Stimulated activated effector memory CD8-positive, alpha-beta T cell treated with anti-CD3 and anti-CD28 coated beads, Interleukin-12 subunit alpha, Interleukin-12 subunit beta, amount 100 ng/mL, for 72 hours (primary cell): Measurements from ENCODE around the gene VWA3B.

Experiments
- ATAC-seq: fragments of 150-1000 bp; cut with Tn5 transposase; 2 replicates; pipeline ENCODE4 v1.10.0; 2021
- DNase-seq, 2 donors: peaks; one replicate each; pipeline ENCODE4 v3.0.0; 2021 to 2022; ENCODE audit warnings: low spot score in 2 of 2
- H3K27ac Mint-ChIP-seq: one replicate; pipeline ENCODE4 v1.8.0; 2022; ENCODE audit warnings: mild to moderate bottlenecking, mixed read lengths
- H3K36me3 Mint-ChIP-seq: one replicate; pipeline ENCODE4 v1.8.0; 2022; ENCODE audit warnings: mild to moderate bottlenecking, mixed read lengths
- H3K4me1 Mint-ChIP-seq: one replicate; pipeline ENCODE4 v1.8.0; 2022; ENCODE audit warnings: mixed read lengths
- H3K4me3 Mint-ChIP-seq: one replicate; pipeline ENCODE4 v1.8.0; 2022; ENCODE audit warnings: mild to moderate bottlenecking, mixed read lengths
- H3K9me3 Mint-ChIP-seq: one replicate; pipeline ENCODE4 v1.8.0; 2022; ENCODE audit warnings: mixed read lengths

The VWA3B gene

DNA sequence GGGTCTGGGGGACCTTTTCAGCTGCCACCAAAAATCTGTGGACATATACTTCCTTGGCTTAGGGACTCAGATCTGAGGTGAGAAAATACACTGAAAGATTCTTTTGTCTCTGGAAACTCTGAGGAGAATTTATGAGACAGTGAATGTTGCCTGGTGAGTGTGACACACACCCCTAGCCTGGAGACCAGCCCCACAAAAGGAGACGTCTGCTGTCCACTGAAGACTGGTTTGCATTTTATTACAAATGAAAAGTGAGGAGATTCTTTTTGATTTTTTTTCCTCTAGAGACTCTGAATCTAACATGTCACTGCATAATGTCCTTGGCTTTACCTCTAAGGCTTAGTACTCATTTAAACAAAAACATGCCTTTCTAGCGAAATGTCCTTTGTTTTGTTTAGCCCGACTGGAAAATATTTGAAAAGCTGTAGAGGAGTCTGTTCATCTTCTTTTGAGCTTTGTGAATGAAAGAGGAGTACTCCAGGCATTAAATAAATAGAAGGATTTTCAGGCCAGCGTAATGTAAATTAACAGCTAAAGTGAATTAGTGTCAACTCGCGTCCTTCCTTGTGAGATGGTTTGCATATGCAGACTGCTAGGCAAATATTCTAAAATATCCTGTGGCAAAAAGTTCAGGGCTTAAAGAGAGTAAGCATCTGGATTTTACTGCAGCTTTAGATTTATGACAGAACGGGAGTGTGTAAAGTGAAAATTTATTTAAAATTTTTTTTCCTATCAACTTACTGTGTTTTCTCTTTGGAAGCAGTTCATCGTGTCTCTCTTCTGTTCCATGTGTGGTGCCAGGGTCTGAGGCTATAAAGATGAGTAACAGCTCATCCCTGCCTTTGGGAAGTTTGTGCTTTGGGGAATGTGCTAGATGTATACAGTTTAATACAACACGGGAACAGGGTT, 125.4 kb downstream of the VWA3B start:
- DNase-seq (no peak), ATAC-seq (no peak)
- no peaks in the 10 kb centered on the region for H3K36me3 Mint-ChIP-seq
- no peaks in the 10 kb centered on the region for H3K9me3 Mint-ChIP-seq
- H3K4me1 Mint-ChIP-seq, result no peaks in the 10 kb centered on the region
- no peak overlapping the region for H3K27ac Mint-ChIP-seq
- no peak overlapping the region for H3K4me3 Mint-ChIP-seq

DNA sequence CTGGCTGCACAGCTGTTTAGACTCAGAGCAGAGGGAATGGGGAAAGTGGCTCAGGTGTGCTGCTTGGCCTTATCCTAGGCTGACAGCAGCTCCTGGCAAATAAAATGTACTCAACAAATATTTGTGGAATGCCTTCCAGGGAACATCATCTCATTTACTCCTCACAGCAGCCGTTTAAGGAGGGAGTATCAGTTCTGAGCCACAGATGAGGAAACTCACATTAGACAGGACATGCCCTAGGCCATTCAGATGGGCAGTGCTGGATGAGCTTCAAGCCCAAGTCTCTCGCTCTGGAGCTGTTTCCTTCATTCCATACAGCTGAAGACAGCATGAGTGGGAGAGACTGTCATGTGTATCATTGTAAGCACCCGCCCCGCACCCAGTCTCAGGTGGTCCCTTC, 129.6 kb downstream of the VWA3B start:
- Mint-ChIP-seq H3K4me3 (no peak overlapping the region), H3K27ac (no peak overlapping the region), H3K36me3 (no peaks in the 10 kb centered on the region), H3K9me3 (peaks cover 4% of the 10 kb centered on the region), H3K4me1 (peaks cover 2% of the 10 kb centered on the region)
- no peak for ATAC-seq
- no peak for DNase-seq

DNA sequence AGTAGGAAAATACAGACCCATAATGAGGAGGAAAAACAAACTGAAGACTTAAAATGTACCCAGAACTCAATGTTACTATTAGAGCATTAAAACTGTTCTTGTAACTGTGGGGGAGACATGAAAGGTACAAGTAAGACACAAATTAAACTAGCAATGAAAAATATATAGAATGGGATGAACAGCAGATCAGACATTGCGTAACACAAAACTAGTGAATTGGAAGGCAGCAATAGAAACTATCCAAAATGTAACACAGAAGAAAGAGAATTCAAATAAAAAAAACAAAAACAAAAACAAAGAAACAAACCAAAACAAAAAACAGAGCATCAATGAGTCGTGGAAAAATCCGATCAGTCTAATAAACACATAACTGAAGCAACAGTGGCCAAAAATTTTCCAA, 132.2 kb downstream of the VWA3B start:
- Mint-ChIP-seq H3K9me3 (peaks cover 4% of the 10 kb centered on the region), H3K4me1 (peaks cover 6% of the 10 kb centered on the region), H3K27ac (no peak overlapping the region), H3K36me3 (no peaks in the 10 kb centered on the region), H3K4me3 (no peak overlapping the region)
- DNase-seq, result no peak
- no peak for ATAC-seq

DNA sequence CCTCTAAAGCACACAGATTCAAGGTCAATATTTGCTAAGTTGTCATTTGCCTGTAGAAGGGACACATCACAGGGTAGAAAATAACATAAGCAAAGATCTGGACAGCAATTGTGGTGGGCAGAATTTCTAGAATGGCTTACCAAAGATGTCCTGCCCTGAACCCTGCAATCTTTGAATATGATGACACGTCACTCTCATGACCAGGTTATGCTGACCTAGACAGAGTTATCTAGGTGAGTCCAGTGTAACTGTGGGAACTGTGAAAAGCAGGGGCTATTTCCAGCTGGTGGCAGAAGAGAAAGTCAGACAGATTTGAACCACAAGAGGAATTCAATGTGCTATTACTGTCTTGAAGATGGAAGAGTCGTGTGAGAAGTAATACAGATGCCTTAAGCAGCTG, 147.0 kb downstream of the VWA3B start:
- ATAC-seq (no peak), DNase-seq (no peak)
- Mint-ChIP-seq H3K27ac (no peak overlapping the region), H3K4me1 (no peaks in the 10 kb centered on the region), H3K36me3 (no peaks in the 10 kb centered on the region), H3K9me3 (no peaks in the 10 kb centered on the region), H3K4me3 (no peak overlapping the region)

DNA sequence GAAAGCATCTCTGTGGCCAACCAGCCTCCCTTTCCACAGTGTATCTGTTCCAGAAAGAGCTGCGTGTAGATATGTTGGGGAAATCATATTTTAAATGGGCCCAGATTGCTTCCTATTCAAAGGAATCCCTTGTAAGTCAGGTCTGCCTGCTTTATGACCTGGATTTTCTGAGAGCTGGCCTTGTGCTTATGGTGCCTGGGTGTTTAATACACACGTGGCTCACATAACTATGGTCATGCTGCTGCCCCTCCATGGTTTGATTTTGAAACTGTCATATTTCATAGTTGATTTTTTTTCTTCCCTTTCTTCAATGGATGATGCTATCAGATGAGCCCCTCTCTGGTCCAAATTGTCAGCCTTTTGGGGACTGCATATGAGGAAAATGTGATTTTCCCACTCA, 147.8 kb downstream of the VWA3B start:
- Mint-ChIP-seq H3K9me3 (no peaks in the 10 kb centered on the region), H3K36me3 (no peaks in the 10 kb centered on the region), H3K27ac (no peak overlapping the region), H3K4me3 (no peak overlapping the region), H3K4me1 (no peaks in the 10 kb centered on the region)
- ATAC-seq (no peak), DNase-seq (no peak)

DNA sequence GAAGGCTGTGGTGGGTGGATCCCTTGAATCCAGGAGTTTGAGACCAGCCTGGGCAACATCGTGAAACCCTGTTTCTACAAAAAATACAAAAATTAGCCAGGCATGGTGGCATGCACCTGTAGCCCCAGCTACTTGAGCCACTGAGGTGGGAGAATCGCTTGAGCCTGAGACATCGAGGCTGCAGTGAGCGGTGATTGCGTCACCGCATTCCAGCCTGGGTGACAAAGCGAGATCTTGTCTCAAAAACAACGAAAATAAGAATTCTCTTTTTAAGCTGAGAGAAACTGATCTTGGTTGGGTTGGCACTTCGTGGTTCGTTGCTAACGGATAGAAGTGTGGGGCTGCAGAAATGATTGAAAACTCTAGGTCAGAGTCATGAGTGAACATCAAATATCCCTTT, 150.0 kb downstream of the VWA3B start:
- H3K9me3 Mint-ChIP-seq, result no peaks in the 10 kb centered on the region
- ATAC-seq, result no peak
- no peak for DNase-seq
- H3K4me3 Mint-ChIP-seq, result no peak overlapping the region
- no peaks in the 10 kb centered on the region for H3K4me1 Mint-ChIP-seq
- H3K36me3 Mint-ChIP-seq, result no peaks in the 10 kb centered on the region
- H3K27ac Mint-ChIP-seq, result no peak overlapping the region

DNA sequence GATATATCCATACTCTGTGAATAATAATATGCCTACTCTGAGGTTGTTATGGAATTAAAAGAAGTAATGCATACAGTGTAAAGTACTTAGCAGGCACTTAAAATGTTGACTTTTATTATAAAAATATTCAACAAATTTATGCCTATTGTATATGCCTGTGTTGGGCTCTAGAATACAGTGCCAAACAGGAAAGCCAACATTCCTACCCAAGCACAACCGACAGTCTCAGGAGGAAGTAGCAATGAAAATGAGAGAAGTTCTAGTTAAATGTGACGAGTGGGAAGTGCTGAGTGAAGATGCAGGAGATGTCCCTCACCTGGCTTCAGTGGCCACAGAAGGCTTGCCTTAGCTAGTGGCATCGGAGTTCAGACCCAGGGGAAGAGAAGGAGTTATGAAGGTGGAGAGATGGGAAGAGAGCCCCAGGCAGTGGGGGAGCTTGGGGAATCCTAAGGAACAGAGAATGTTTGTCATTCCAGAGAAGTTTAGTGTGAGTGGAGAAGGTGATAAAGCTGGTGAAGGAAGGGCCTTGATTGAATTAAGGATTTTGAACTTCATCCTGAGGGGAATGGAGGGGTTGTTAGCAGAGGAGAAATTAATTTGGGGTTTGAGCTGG, 153.9 kb downstream of the VWA3B start:
- ATAC-seq (no peak), DNase-seq (no peak)
- no peaks in the 10 kb centered on the region for H3K9me3 Mint-ChIP-seq
- H3K4me3 Mint-ChIP-seq, result no peak overlapping the region
- no peaks in the 10 kb centered on the region for H3K36me3 Mint-ChIP-seq
- H3K4me1 Mint-ChIP-seq, result no peaks in the 10 kb centered on the region
- no peak overlapping the region for H3K27ac Mint-ChIP-seq

DNA sequence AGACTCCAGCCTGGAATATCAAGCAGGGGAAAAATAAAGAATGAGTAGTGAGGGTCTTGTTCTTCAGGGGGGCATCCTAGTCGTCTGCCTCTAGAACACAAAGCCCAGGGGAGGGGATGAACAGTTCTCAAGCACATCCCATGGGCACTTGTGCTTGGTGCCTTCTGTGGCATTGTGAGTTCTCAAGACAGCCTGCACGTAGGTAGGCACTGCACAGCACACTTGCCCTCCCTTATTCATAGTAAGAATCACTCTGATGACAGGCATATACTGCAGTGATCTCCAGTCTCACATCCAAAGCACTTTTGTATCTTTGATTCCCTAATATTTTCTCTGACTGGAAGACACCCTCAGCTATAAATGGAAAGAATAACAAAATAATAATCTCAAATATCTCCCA, 154.6 kb downstream of the VWA3B start:
- ATAC-seq, result no peak
- H3K4me1 Mint-ChIP-seq, result no peaks in the 10 kb centered on the region
- no peak overlapping the region for H3K4me3 Mint-ChIP-seq
- no peaks in the 10 kb centered on the region for H3K36me3 Mint-ChIP-seq
- H3K27ac Mint-ChIP-seq, result no peak overlapping the region
- H3K9me3 Mint-ChIP-seq, result no peaks in the 10 kb centered on the region
- no peak for DNase-seq

DNA sequence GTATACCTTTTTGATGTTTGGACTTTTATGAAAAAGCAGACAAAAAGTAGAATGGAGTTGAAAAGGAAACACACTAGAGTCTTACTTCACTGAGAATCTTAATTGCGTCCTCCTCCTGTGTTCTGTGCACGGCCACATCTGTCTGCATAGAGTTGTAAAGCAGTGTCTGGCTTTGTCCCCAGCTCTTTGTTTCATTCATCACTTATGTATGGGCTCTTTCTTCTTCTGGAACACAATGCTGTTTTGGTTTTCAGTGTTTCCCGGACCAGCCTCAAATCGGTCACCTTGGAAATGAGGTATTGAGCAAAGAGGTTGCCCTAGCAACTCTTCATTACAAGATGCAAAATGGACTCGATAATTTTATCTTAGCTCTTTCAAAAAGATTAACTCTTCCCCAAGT, 155.0 kb downstream of the VWA3B start:
- DNase-seq, result no peak
- no peaks in the 10 kb centered on the region for H3K9me3 Mint-ChIP-seq
- ATAC-seq, result no peak
- no peaks in the 10 kb centered on the region for H3K36me3 Mint-ChIP-seq
- H3K4me1 Mint-ChIP-seq, result no peaks in the 10 kb centered on the region
- no peak overlapping the region for H3K4me3 Mint-ChIP-seq
- no peak overlapping the region for H3K27ac Mint-ChIP-seq

DNA sequence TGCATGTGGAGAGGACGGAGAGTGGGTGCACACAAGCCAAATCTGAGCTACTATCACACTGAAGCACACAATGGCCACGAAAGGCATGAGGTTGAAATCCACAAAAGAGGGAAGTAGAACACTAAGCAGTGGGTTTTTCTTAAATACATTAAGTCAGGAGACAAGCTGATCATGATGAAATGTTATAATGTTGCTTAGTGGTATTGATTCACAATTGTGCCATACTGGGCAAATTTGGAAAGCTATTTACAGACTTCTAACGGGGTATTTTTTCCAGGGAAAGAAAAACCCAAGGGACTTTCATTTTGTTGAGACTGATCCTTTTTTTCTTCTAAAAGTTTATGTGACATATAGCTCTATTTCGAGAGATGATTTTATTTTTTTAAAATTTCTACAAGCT, 158.5 kb downstream of the VWA3B start:
- DNase-seq (no peak), ATAC-seq (no peak)
- H3K9me3 Mint-ChIP-seq, result peaks cover 11% of the 10 kb centered on the region
- no peaks in the 10 kb centered on the region for H3K36me3 Mint-ChIP-seq
- no peaks in the 10 kb centered on the region for H3K4me1 Mint-ChIP-seq
- no peak overlapping the region for H3K27ac Mint-ChIP-seq
- H3K4me3 Mint-ChIP-seq, result no peak overlapping the region

DNA sequence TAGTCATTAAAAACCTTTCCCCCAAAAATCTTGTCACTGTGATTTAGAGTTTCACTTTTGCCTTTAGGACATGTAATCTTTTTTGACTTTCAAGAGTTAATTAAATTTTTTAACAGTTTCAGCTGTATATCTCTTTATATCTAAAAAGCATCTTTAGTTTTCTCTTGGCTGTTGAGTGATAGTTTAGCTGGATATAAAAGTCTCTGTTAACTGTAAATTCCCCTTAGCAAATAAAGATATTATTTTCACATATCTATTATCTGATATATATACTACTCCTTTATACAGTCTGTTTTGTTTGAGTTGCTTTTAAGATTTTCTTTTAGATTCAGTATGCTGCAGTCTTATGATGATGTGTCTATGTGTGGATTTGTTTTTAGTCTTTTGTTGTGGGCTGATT, 160.4 kb downstream of the VWA3B start:
- ATAC-seq (no peak), DNase-seq (no peak)
- H3K36me3 Mint-ChIP-seq, result no peaks in the 10 kb centered on the region
- no peak overlapping the region for H3K27ac Mint-ChIP-seq
- no peaks in the 10 kb centered on the region for H3K4me1 Mint-ChIP-seq
- peaks cover 11% of the 10 kb centered on the region for H3K9me3 Mint-ChIP-seq
- no peak overlapping the region for H3K4me3 Mint-ChIP-seq

DNA sequence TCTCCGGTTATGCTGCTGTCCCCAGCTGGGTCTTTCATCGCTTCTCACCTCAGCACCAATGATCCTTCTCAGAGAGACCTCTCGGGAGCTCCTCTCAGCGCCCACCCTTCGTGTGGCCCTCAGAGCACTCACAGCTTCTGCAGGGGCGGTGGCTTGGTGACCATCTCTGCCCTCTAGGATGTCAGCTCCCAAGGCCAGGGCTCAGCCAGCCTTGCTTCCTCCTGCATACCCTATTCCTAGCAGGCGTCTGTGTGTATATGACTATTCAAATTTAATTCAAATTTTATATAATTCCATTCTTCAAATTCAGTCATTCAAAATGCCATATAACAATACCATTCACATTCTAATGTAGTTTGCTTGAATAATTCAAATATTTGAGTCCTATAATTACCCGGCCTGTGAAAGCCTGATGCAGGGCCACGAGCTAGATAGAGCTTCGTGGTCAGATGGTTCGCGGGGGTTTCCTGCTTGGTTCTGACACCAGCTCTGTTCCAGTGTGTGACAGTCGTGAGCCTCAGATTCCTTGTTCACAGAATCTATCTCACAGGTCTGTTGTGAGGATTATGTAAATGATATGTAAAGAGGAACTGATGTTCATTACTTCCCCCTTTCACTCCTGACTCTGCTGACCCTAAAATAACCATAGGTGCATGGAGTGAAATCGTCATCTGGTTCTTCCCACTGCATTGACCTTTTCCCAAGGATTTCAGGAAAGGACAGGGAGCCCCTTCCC, 165.2 kb downstream of the VWA3B start:
- DNase-seq (no peak), ATAC-seq (no peak)
- no peaks in the 10 kb centered on the region for H3K4me1 Mint-ChIP-seq
- H3K4me3 Mint-ChIP-seq, result no peak overlapping the region
- no peak overlapping the region for H3K27ac Mint-ChIP-seq
- H3K9me3 Mint-ChIP-seq, result peaks cover 10% of the 10 kb centered on the region
- no peaks in the 10 kb centered on the region for H3K36me3 Mint-ChIP-seq

DNA sequence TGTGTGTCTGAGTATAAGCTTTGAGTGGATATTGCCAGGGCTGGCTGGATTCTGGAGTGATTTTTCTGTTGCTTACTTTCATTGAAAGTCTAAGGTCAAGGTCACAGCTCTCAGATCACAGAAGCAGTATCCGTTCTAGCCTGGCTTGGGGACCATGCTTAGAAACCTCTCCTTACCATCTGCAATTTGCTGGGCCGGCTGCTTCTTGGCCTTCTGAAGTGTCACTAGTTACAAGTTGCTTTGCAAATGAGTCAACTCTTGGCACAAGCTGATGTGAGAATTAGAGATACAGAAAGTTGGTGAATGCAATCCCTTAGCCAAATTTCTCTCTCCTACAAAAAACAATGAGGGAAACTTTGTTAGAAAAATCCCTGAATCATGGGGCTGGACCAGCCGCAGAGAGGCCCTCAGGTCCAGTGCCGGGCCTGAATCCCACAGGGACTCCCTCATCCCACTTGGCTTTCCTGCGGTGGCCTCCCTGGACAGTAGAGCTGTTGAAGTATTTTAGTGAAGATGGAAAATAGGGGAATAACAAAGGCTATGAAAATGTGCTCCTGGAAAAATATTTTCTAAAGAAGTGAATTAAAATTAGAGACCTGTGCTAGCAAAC, 166.6 kb downstream of the VWA3B start:
- no peak overlapping the region for H3K27ac Mint-ChIP-seq
- H3K36me3 Mint-ChIP-seq, result no peaks in the 10 kb centered on the region
- peaks cover 3% of the 10 kb centered on the region for H3K9me3 Mint-ChIP-seq
- ATAC-seq (no peak), DNase-seq (no peak)
- no peaks in the 10 kb centered on the region for H3K4me1 Mint-ChIP-seq
- no peak overlapping the region for H3K4me3 Mint-ChIP-seq

DNA sequence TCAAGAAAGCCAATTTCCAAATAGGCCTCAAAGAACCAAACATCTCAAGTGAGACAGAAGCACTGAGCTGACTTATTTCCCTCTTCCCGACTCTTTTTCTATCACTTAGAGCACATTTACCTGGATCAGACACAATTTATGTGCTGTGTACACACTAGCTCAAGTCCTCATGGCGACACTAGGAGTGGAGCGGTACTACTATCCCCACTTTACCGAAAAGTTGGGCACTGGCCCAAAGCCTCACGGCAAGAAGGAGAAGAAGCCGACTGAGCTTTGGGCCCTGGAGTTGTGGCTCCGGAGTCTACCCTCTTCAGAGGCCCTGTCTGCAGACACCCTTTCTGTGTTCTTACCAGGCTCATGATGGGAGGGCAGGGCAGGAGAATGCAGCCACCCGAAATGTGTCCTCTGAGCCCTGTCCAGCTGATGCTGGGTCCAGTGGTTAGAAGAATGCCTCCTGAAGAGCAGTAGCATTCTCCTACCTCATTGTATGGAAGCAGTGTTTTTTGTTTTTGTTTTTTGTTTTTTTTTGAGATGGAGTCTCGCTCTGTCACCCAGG, 167.6 kb downstream of the VWA3B start:
- H3K9me3 Mint-ChIP-seq, result no peaks in the 10 kb centered on the region
- no peak overlapping the region for H3K4me3 Mint-ChIP-seq
- ATAC-seq (no peak), DNase-seq (no peak)
- H3K27ac Mint-ChIP-seq, result no peak overlapping the region
- H3K36me3 Mint-ChIP-seq, result no peaks in the 10 kb centered on the region
- H3K4me1 Mint-ChIP-seq, result no peaks in the 10 kb centered on the region

DNA sequence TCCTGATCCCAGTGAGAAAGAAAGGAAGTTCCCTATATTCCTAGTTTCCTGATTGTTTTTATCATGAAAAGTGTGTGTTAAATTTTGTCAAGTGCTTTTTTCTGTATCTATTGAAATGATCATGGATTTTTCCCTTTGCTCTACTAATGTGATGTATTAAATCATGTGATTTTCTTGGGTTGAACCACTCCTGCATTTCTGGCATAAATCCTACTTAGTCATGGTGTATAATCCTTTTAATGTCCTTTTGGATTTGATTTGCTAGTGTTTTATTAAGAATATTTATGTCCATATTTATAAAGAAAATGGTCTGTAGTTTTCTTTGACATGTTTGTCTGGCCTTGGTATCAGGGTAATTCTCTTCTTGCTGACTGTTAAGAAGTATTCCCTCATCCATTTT, 171.9 kb downstream of the VWA3B start:
- no peak for DNase-seq
- no peak overlapping the region for H3K4me3 Mint-ChIP-seq
- no peaks in the 10 kb centered on the region for H3K4me1 Mint-ChIP-seq
- H3K9me3 Mint-ChIP-seq, result peaks cover 3% of the 10 kb centered on the region
- no peak for ATAC-seq
- H3K27ac Mint-ChIP-seq, result no peak overlapping the region
- no peaks in the 10 kb centered on the region for H3K36me3 Mint-ChIP-seq
